Muscle of arm (tissue), 14 donors: Measurements from ENCODE around the gene SCEL. TPM values are rescaled to one million over a fixed set of nuclear protein-coding genes. Genes with fewer than 3 reads are reported as not detected.
"Not testable (repeated sequence)": the region's sequence is repeated elsewhere in the genome, so short reads cannot be mapped to it uniquely, and the experiment has no call there.

Experiments used
- DNase-seq: peaks from one replicate; pipeline ENCODE4 v3.0.0-alpha.2; 2013
- long read RNA-seq, 11 donors: transcript quantifications; one replicate each; lab custom pipeline, GENCODE V29; 2026
- polyA plus RNA-seq, 12 donors: library from polyadenylated mRNA; unstranded; fragments of 120-200 nt; gene quantifications; one replicate each; pipeline ENCODE4 v1.2.1, GENCODE V29; 2013; ENCODE audit not compliant: insufficient read length in 12 of 12

SCEL gene, protein sequence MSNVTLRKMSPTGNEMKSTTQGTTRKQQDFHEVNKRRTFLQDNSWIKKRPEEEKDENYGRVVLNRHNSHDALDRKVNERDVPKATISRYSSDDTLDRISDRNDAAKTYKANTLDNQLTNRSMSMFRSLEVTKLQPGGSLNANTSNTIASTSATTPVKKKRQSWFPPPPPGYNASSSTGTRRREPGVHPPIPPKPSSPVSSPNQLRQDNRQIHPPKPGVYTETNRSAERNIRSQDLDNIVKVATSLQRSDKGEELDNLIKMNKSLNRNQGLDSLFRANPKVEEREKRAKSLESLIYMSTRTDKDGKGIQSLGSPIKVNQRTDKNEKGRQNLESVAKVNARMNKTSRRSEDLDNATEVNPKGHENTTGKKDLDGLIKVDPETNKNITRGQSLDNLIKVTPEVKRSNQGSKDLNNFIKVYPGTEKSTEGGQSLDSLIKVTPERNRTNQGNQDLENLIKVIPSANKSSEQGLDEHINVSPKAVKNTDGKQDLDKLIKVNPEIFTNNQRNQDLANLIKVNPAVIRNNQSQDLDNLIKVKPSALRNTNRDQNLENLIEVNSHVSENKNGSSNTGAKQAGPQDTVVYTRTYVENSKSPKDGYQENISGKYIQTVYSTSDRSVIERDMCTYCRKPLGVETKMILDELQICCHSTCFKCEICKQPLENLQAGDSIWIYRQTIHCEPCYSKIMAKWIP
- polyA plus RNA-seq, result 10 to 100 TPM in 3 of 12 donors, under 1 TPM in 5, not detected in 4; 0.05 to 77.7 (median 0.66) TPM
- long read RNA-seq, donor 1, result 0 reads
- long read RNA-seq, donor 2, result 0 reads
- long read RNA-seq, donor 3, result 0 reads
- long read RNA-seq, donor 4, result 0 reads
- long read RNA-seq, donor 5, result 0 reads
- long read RNA-seq, donor 6, result 0 reads
- long read RNA-seq, donor 7, result 0 reads
- long read RNA-seq, donor 8, result 0 reads
- long read RNA-seq, donor 9, result 0 reads
- long read RNA-seq, donor 10, result 0 reads
- long read RNA-seq, donor 11, result 0 reads

DNA sequence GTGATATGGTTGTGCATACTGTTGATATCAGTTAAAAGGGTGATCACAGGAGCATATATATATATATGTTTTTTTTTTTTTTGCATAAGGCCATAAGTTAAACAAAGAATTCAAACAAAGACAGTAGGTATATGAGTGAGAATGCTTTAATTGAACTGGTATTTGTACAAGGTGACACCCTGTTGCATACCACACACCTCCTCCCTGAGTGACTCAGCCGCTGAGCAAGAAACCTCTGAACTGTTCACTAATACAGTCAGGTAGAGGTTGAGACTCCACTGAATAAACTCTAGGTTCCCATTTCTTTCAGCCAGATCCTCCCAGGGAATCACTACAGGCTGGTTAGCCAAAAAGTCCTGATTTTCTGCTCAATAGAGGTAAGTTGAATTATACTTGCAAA is at the start of gene SCEL:
SCEL (plus strand) TSS at position 259 of the 400 bp plus-strand sequence. CDS start 20,170 bp downstream, outside the sequence.
- DNase-seq, result no peak

DNA sequence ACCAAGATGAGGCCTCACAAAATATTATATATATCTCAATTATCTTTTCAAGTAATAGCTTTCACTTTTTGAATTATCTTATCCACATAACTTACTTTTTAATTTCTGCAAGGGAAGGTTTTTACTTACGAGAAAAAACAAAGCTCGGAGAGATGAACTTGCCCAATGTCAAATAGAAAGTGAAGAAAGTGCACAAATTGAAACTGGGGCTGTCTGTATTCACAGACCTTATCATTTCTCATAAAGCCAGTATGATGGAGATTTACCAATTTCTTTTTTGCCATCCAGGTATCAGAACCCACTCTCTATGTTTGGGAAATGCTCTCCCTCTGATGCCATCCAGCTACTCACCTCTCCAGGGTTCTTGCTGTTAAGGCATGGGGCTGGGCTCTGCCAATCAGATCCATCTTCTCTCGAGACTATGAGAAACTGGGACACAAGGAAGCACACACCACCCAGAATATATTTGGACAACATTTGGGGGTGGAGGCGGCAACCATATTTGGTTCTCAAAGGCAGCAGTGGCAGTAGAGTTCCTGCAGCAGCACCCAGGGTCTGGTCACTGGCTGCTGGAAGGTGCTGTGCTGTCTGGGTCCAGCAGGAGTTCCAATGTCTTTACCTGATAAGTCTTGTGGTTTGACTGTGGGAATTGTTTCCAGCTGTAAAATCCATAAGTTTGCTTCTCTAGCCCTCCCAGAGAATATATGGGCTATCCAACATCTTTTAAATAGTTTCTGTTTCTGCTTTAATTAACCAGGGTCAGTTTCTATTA is 45.8 kb upstream of the SCEL start:
- DNase-seq, result no peak

DNA sequence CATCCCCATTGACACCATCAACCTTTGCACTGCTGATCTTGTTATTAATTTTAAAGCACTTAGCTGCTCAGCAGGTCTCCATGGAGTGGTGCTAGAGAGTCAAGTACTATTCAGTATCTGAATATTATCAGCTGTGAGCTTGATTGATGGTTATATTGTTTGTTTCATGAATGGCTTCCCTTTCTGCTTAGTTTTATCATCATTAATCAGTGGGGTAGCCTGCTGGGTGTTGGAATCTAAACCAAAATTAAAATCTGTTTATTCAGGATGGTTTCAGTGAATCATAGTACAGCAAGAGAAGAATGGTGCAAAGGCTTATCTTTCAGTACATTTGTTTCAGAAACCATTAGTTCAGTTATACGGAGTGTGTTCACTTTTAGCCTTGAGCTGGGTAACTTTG is 42.5 kb upstream of the SCEL start:
- no peak for DNase-seq

DNA sequence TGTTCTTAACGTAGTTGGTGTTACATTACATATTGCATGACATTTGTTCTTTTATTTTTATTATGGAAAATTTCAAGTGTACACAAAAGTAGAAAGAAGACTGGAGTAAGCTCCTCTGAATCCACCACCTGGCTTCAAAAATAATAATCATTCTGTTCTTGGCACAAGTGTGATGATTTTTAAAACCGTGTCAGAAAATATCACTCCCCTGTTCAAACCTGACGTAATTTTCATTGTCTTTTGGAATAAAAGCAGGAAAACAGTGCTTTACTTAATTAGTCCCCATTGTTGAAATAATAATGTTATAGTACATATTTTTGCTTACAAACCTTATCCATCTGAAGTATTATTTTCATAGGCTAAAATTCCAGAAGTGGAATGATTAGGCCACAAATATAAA is 41.3 kb upstream of the SCEL start:
- no peak for DNase-seq

DNA sequence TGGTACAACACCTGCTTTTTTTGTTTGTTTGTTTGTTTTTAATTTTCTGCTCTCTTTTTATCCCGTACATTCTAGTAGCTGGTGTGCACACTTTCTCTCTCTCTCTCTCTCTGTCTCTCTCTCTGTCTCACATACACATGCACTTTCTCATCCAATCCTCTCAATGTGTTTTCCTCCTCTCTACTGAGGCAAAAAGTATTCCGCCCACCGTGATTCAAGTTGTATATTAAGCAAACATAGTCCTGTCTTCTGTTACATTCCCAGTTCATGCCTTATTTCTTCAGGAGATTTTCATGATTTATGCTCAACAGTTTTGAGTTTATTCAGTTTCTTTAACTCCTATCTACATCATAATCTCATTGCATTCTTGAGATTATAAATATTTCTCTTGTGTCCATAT is 38.2 kb upstream of the SCEL start:
- DNase-seq, result no peak

DNA sequence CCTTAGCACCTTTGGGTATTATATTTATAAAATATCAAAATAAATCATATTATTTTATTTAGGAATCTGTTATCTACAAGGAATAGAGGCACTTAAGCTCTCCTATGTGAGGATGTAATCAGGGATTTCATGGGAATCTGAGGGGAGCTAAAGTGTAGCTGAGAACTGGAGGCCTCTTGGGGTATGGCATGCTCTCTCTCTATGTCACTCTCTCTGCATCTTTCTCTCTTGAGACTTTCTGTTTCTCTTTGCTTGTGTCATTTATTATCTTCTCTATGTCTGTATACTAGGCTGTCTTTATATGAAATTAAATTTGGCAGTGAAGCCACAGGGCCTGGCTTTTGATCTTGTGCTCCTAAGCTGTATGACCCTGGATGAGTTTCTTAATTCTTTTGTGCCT is 37.7 kb upstream of the SCEL start:
- no peak for DNase-seq

DNA sequence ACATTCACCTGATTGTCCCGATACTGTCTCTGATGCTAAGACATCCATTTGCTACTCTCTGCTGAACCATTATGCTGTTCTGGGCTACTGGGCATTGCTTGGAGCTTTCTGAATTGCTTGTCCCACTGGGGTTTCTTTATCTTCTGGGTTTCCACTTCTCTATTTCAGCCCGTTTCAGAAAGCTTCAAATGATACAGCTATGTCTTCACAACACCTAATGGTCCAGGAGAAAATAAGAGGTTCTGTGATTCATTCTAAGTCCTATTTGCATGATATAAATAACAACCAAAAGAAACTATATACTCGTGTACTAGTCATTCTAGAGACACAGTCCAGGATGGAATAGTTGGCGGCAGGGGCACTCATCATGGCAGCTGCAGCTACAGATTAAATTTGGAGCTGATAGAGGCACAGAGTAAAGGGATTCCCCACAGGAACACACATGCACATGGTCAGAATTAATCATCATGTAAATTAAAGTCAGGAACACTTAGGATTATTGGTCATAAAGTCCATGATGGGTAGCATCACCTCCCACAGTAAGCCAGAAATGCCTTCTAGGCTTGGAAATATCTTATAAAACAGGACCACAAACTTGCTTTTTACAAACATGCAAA is 33.3 kb upstream of the SCEL start:
- no peak for DNase-seq

DNA sequence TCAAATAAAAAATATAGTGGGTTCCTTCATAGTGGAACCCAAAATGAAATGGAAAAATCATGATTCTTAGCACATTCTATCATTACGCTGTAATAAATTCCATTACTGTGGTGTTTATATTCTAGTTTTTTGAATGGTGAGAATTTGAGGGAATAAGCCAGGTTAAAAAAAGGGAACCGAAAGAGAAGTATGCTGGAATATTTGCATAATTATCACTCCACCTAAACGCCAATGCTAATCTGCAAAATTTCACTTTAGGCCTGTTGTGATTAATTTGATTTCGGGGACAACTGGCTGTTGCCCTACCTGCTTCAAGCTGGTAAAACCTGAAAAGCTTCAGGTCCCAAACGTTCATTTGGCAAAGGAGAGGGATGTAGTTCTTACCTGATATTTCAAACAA is 32.1 kb upstream of the SCEL start:
- DNase-seq, result no peak

DNA sequence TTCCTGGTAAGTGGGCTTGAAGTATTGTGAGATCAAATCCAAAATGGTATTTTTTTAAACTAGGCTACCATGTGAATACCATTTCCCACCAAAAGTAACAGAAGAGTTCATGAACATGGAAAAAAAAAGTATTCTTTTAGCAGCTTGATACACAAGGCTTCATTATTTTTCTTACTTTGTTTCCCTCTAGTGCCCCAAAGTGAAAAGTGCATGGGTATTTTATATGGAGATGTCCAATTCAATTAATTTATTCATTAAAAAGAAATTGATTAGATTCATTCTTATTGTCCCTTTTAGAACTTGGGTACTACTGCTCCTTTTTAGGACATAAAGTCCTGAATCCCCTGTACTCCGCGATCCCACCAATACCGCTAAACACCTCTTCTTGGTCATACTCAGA is 28.6 kb upstream of the SCEL start:
- DNase-seq, result no peak

DNA sequence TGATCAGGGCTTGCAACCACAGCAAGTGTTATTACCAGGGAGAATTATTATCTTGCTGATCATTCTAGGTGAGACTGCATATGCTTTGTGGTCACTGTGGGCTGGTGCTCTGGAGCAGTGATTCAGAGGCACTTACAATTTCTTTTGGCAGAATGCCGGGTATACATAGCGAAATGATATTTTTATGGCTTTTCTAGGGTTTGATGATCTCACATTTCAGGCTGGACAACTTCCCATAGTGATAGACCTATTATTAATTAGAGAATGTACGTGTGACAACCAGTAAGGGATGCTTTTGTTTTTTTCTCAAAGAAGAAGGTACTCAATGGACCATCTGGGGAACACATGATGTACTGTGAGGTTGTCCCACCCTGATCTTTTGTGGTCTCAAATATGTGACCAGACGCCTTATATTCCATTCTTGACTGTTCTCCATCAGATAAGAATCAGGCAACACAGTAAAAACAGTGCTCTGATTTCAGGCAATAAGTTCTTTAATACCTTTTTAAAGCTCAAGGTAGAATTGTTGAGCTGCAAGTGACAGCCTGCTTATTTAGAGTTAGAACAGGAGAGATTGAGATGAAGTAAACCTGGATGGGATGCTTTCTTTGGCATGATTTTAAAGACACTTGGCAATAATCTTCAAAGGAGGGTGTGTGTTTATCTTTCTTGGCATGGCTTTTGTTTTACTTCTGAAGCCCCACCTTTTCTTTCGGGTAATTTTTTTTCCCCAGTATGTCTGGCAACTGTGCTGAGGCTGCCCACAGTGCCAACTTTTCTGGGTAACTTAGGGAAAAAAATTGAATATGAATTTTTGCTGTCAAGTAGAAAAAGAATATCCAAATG is 27.4 kb upstream of the SCEL start:
- DNase-seq, result no peak

DNA sequence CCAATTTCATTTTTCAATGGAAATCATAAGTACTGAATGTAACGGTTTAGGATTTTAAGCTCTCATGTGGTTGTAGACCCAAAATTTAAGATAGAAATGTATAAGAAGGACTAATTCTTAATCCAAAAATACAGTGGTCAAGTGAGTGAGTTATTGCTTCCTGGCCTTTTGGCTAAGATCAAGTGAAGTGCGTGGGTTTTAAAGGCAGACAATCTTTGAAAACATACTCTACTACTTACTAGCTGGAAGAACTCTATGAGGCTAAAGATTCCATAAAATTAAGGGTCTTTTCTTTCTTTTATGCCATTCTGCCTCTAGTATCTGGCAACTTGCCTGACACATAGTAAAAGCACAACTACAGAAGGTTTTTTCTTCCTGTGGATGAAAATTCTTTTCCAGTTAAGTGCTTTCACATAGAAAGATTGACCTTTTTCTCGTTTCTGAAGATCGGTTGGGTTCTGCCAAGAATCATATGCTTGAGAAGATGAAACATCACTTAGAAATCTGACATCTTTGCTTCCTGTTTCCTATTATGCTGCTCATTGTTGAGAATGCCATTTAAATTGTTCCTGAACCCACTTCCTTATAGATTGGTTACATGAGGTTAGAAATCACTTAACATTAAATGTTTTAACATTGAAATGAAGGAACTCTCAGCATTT is 26.4 kb upstream of the SCEL start:
- no peak for DNase-seq

DNA sequence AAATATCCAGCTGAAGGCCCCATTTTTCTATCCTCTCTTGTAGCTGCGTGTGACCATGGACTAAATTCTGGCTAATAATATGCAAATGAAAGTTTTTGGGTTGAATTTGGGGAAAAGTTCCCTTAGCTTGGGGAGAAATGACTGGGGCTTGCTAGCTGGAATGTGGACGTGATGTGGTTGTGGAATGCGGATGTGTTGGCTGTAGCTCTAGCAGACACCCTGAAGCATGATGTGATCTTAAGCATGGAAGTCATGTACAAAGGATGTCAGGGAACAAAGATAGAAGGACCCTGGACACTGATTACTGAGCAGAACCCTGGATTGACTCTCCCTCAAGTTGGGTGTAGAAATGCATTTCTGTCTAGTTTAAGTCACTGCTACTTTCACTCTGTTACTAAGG is 25.4 kb upstream of the SCEL start:
- no peak for DNase-seq

DNA sequence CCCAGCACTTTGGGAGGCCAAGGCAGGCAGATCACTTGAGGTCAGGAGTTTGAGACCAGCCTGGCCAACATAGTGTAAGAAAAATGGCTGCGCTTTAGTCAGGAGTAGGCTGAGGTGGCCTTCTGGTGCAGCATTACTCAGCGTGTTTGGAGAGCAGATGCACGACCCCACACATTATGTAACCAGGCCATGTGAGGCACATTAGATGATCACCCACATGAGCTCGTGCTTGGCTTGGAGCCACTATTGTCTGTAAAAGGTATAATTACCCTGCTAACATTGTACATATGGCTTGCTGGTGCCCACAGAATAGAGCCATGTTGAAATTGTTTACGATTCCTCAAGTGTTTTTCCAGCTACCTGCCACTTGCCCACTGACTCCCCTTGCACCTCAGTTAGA is 24.0 kb upstream of the SCEL start:
- DNase-seq, result no peak

DNA sequence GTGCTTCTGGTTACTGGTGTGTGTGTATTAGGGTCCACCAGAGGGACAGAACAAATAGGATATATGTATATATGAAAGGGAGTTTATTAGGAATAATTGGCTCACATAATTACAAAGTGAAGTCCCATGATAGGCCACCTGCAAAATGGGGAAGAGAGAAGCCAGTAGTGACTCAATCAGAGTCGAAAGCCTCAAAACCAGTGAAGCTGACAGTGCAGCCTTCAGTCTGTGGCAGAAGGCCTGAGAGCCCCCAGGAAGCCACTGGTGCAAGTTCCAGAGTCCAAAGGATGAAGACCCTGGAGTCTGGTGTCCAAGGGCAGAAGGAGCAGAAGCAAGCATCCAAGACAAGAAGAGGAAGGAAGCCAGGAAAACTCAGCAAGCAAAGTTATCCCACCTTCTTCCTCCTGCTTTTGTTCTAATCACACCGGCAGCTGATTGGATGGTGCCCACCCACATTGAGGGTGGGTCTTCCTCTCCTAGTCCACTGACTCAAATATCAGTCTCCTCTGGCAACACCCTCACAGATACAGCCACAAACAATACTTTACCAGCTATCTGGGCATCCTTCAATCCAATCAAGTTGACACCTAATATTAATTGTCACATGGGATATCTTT is 21.7 kb upstream of the SCEL start:
- no peak for DNase-seq

DNA sequence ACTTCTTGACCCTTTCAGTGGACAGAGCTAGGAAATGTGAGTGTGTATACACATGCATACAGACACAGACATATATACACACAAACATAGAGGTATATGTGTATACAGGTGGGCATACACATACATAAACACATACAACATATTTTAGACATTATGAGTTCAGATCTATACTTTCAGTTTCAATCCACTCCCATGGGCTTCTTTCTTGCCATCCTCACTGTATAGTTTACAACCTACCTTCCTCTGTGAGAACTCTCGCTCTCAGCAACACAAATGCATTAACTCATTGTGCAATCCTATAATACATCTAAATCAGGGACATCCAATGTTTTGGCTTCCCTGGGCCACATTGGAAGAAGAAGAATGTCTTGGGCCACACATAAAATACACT is 21.2 kb upstream of the SCEL start:
- no peak for DNase-seq

DNA sequence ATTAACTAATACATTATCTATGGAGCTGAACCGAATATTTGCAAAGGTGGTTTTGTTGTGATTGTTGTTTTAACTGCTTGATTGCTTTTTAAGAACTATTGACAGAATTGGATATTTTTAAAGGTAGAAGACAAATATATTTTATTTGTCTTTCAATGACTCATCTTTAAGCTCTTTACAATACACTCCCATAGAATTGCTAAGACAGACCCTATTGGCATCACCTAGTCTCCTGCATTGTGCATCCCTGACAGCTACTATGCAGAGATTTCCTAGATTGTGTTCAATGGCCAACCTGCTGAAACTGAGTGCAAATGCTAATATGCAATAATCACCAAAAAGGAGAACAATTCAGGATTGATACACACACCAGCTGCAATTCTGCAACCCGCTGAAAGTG is 19.7 kb upstream of the SCEL start:
- no peak for DNase-seq

DNA sequence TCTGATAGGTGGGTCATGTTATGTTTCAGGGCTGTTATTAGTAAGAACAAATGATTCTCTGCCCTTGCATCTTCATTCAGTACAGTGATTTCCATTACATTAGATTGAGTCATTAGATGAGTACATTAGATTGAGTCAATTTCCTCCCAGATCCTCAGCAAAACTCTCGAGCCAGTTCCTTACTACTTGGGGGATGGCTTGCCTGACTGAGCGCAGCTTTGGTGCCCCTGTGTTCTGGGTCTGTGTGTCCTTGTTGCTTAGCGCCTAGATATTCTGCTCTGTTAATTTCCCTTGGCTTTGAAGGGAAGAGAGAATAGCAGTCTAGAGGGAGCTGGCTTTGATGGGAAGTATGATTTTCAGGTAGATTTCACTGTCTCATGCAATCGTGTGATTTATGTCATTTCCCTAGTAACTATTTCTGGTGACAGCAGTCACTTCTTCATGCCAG is 19.1 kb upstream of the SCEL start:
- DNase-seq, result no peak

DNA sequence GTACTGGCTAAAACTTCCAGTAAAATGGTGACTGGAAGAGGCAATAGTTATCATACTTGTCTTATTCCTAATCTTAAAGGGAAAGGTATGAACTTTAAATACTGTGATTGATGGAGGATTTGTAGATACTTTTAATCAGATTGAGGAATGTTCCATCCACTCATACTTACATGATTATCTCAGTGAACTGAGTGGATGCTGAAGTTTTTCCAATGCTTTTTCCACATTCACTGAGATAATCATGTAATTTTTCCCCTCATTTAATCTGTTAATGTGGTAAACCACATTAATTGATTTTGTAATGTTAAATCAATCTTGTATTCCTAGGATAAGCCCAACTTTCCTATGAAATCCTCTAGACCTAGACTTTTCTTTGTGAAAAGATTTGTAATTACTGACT is 17.2 kb upstream of the SCEL start:
- DNase-seq, result no peak

DNA sequence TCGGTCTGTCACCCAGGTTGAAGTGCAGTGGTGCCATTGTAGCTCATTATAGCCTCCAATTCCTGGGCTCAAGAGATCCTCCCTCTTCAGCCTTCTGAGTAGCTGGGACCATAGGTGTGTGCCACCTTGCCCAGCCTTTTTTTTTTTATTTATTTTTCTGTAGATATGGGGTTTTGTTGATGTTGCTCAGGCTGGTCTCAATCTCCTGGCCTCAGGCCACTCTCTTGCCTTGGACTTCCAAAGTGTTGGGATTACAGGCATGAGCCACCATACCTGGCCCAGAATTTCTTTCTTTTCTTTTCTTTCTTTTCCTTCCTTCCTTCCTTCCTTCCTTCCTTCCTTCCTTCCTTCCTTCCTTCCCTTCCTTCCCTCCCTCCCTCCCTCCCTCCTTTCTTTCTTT is 16.1 kb upstream of the SCEL start:
- not testable (repeated sequence) for DNase-seq

DNA sequence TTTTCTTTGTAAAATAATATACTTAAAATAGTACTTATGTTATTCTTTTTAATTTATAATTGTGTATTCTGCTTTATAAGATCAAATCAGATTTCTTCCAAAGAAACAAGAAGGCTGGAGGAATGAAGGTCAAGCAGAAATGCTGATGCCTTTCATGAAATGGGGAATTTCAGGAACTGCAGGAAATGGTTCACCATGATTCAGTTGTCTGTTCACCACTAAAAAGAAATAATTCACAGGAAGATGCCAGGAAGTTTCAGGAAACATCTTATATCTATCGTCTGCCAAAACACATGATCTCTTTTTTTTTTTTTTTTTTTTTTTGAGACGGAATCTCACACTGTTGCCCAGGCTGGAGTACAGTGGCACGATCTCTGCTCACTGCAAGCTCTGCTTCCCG is 15.7 kb upstream of the SCEL start:
- DNase-seq, result no peak
